Spinal cord (tissue), 10 donors: ENCODE data around the gene SLC6A13. TPM values are rescaled to one million over a fixed set of nuclear protein-coding genes. Genes with fewer than 3 reads are reported as not detected.
A peak's percentile ranks its signal among the peaks of the same experiment; 100 is the strongest.

Experiments used
- DNase-seq, 6 donors: peaks; one replicate each; pipeline versions ENCODE4 v3.0.0 to v3.0.0-alpha.2; 2013 to 2015; ENCODE audit warnings: low spot score in 6 of 6, low read depth in 4 of 6
- H3K27ac ChIP-seq: one replicate; pipeline ENCODE4 v1.5.1; 2013; ENCODE audit warnings: low read depth, low read length, control low read depth
- H3K27me3 ChIP-seq: one replicate; pipeline ENCODE4 v1.6.1; 2013; ENCODE audit warnings: low read length; ENCODE audit not compliant: control insufficient read depth, insufficient read depth
- H3K36me3 ChIP-seq: one replicate; pipeline ENCODE4 v1.6.1; 2013; ENCODE audit warnings: low read length; ENCODE audit not compliant: control insufficient read depth, insufficient read depth
- H3K4me1 ChIP-seq: one replicate; pipeline ENCODE4 v1.6.1; 2013; ENCODE audit warnings: low read length; ENCODE audit not compliant: control insufficient read depth, insufficient read depth
- H3K4me3 ChIP-seq: one replicate; pipeline ENCODE4 v1.5.1; 2013; ENCODE audit warnings: low read depth, low read length, control low read depth
- H3K9me3 ChIP-seq: one replicate; pipeline ENCODE4 v1.6.1; 2013; ENCODE audit warnings: low read length; ENCODE audit not compliant: control insufficient read depth, insufficient read depth
- WGBS: methylation state at CpG from one replicate; pipeline ENCODE4 v1.1.5; 2013; ENCODE audit warnings: missing lambda C conversion rate; ENCODE audit not compliant: insufficient coverage; 5-methylcytosine and 5-hydroxymethylcytosine counted together
- polyA plus RNA-seq, 2 donors: library from polyadenylated mRNA; unstranded; fragments of 120-200 nt; gene quantifications; one replicate each; pipeline ENCODE4 v1.2.1, GENCODE V29; 2013; ENCODE audit not compliant: insufficient read length in 2 of 2
- total RNA-seq, 2 donors: library from RNA; depleted of rRNA in 1 of 2; stranded (reverse); fragments of 120-200 nt in 1 of 2; fragments of >200 nt in 1 of 2; gene quantifications; one replicate each; pipeline versions ENCODE4 v1.2.3 to v1.2.4, GENCODE V29; 2013 to 2014
- donor health status: healthy.

SLC6A13 gene
- total and polyA plus RNA-seq, 4 donors: 33.6 to 711 (median 153) TPM

DNA sequence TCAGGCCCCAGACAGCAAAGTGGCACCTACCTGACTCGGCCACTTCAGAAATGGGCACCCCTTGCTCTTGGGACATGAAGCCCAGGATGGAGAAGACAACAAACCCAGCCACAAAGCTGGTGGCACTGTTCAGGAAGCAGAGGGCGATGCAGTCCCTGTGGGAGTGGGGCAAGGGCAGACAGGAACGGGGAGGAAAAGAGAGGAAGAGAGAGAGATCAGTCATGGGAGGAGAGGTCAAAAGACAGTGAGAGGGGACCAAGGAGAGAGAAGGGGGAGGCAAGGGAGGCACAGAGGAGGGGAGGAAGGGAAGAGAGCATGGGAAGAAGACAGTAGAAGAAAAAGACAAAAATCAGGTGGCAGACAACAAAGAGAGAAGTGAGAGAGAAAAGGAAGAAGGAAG, 65.3 kb downstream of the SLC6A13 start:
- H3K36me3 ChIP-seq: no peaks in the 10 kb centered on the region
- no peaks in the 10 kb centered on the region for H3K27me3 ChIP-seq
- no peak overlapping the region for H3K4me3 ChIP-seq
- no peak overlapping the region for H3K27ac ChIP-seq
- no peak for DNase-seq
- H3K4me1 ChIP-seq: peaks cover 21% of the 10 kb centered on the region
- no peaks in the 10 kb centered on the region for H3K9me3 ChIP-seq
- WGBS: 84% methylated on average over 3 of the region's 3 CpGs

DNA sequence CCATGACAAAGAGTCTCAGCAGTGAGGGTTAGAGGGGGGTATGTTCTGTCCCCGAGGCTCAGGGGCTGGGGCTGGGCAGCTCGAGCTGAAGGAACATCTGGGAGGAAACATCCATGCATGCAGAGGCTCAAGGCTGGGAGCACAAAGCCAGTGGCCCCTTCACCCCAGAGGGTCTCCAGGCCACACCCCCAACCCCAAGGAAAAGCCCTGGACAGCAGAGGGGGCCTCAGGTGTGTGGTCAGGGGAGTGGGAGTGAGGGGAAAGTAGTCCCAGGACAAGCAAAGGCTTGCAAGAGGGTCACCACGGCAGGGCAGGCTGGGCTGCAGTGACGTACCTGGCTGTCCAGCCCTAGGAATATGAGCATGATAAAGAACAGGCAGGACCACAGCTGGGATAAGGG, 66.2 kb downstream of the SLC6A13 start:
- Histone ChIP-seq H3K27me3 (no peaks in the 10 kb centered on the region), H3K9me3 (no peaks in the 10 kb centered on the region), H3K36me3 (no peaks in the 10 kb centered on the region), H3K4me1 (peaks cover 15% of the 10 kb centered on the region), H3K27ac (no peak overlapping the region), H3K4me3 (no peak overlapping the region)
- 79% methylated on average over 3 of the region's 4 CpGs for WGBS
- no peak for DNase-seq

DNA sequence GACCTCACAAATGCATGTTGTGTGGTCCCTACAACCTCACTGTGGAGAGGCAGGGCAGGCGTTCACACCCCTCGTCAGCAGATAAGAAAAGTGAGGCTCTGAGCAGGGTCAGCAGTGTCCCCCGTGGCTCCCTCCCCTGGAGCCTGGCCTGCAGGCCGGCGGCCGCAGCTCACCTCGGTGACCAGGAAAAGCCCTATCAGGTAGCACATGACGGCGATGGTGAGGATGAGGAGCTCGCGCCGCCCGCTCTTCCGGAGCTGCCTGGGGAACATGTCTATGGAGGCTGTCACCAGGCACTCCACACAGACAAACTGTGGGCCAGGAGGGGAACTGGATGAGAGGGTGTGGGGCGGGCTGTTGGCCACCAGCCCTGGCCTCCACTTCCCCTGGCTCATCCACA, 66.7 kb downstream of the SLC6A13 start:
- 95% methylated on average over 13 of the region's 15 CpGs for WGBS
- Histone ChIP-seq H3K27ac (no peak overlapping the region), H3K4me1 (peaks cover 15% of the 10 kb centered on the region)

DNA sequence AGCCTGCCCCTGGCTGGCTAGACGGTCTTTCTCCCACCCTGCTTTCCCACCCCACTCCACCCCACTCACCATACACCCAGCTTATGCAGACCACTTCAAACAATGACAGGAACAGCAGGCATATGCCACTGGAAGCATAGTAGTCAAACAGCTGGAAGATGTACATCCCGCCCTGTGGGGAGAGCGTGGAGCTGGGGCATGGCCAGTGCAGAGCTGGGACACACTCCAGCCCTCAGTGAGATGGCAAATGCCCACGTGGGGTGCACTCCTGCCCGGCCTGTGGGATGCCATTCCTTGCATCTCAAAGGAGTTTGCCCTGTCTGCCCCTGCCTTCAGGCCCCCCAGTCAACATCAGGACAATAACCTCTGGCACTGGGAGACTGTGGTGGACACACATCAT, 67.5 kb downstream of the SLC6A13 start:
- DNase-seq: no peak
- 68% methylated on average over 5 of the region's 5 CpGs for WGBS
- Histone ChIP-seq H3K4me3 (no peak overlapping the region), H3K4me1 (peaks cover 15% of the 10 kb centered on the region), H3K27me3 (no peaks in the 10 kb centered on the region), H3K27ac (no peak overlapping the region), H3K36me3 (no peaks in the 10 kb centered on the region), H3K9me3 (no peaks in the 10 kb centered on the region)

More for the DNA sequence above, 66.7 kb downstream of the SLC6A13 start:
- H3K9me3 ChIP-seq: no peaks in the 10 kb centered on the region
- H3K4me3 ChIP-seq: no peak overlapping the region
- H3K27me3 ChIP-seq: no peaks in the 10 kb centered on the region
- DNase-seq: no peak
- H3K36me3 ChIP-seq: no peaks in the 10 kb centered on the region

DNA sequence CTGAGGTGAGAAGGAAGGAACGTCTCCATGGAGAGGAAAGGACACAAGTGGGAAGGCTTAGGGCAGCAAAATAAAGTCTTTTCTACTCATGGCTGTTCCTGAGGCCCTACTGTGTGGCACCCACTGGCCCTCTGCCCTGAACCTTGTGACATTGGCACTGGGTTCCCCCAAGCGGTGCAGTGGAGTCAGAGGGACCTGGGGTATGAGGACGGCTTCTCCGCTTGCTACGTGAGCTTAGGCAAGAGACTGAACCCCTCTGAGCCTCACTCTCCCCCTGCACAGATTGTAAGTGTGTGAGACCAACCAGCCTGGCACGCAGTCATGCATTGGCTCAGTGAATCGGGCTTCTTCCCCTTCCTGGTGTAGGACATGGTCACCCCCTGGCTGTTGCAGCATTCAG, 68.4 kb downstream of the SLC6A13 start:
- DNase-seq: no peak
- H3K9me3 ChIP-seq: no peaks in the 10 kb centered on the region
- no peak overlapping the region for H3K27ac ChIP-seq
- H3K4me3 ChIP-seq: no peak overlapping the region
- no peaks in the 10 kb centered on the region for H3K27me3 ChIP-seq
- WGBS: 93% methylated on average over 7 of the region's 7 CpGs
- H3K4me1 ChIP-seq: peaks cover 19% of the 10 kb centered on the region
- no peaks in the 10 kb centered on the region for H3K36me3 ChIP-seq

DNA sequence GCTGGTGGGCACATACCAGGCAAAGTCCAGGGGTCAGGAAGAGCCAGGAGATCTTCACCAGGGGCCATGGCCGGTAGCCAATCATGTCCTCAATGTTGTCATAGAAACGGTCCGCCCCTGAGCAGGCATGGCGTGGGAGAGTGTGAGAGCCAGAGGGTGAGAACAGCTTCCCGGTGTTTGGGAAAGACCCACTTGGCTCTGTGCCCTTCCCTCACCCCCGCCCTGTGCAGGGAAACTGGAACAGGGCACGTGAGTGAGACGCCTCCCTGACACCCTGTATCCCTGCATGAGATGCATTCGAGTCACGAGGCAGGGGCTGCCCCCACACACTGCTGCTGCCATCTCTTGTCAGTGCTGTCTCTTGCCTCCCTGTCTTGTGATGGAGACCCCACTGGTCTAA, 69.4 kb downstream of the SLC6A13 start:
- Histone ChIP-seq H3K27me3 (no peaks in the 10 kb centered on the region), H3K4me1 (peaks cover 22% of the 10 kb centered on the region), H3K36me3 (no peaks in the 10 kb centered on the region), H3K9me3 (no peaks in the 10 kb centered on the region), H3K4me3 (no peak overlapping the region), H3K27ac (no peak overlapping the region)
- peak in 2 of 6 donors; percentile 44 to 50 for DNase-seq
- 45% methylated on average over 5 of the region's 10 CpGs for WGBS

DNA sequence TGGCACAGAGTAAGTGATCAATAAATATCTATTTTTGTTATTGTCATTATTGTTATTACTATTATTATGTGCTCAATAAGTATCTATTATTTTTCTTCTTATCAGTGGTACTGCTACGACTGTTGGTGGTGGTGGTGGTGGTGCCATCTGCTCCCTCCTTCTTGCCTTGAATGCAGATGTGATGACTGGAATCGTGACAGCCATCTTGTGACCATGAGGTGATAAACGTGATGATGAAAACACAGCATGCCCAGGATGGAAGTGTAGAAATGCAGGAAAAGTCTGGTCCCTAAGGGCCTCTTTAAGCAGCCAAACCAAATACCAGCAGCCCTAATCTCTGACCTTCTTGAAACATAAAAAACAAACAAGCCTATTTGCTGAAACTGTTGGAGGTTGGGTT, 71.1 kb downstream of the SLC6A13 start:
- H3K4me3 ChIP-seq: no peak overlapping the region
- no CpG with 5 or more reads among the region's 3 CpGs for WGBS
- no peak overlapping the region for H3K27ac ChIP-seq
- H3K4me1 ChIP-seq: peaks cover 22% of the 10 kb centered on the region
- H3K9me3 ChIP-seq: no peaks in the 10 kb centered on the region
- no peaks in the 10 kb centered on the region for H3K36me3 ChIP-seq
- H3K27me3 ChIP-seq: no peaks in the 10 kb centered on the region
- DNase-seq: no peak

DNA sequence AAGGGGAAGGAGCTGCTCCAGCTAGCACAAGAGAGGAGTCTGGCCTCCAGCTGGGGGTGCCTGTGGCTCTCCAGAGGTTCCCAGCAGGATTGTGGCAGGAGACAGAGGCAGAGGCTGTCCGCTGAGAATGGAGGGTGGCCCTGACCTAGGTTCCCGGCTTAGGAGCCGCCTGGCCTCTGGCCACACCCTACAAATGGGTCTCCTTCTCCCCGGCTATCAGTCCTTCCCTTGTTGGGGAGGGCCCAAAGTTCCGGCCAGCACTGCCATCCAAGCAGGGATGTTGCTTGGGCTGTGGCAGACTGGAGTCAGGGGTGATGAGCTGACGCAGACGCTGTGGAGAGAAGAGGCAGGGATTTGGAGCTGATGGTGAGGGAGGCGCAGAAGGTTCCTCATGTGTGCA, 71.8 kb downstream of the SLC6A13 start:
- no peak overlapping the region for H3K27ac ChIP-seq
- no peak for DNase-seq
- no peaks in the 10 kb centered on the region for H3K27me3 ChIP-seq
- peaks cover 22% of the 10 kb centered on the region for H3K4me1 ChIP-seq
- no peaks in the 10 kb centered on the region for H3K36me3 ChIP-seq
- WGBS: 94% methylated on average over 8 of the region's 8 CpGs
- no peaks in the 10 kb centered on the region for H3K9me3 ChIP-seq
- no peak overlapping the region for H3K4me3 ChIP-seq

DNA sequence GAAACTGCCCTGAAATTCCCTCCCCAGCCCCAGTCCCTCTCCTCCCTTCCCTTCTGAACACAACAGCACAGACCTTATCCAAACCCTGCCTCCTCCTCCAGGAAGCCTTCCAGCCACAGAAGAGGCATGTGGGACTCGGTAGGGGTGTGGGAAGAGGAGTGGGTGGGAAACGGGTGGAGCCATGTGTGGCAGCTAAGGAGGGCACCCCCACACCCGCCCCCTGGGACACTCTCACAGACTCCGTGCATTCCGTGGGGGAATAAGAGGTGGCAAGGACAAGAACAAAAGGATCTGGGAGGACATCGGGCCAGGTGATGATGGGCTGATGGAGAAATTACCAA, 73.0 kb downstream of the SLC6A13 start:
- Histone ChIP-seq H3K4me1 (peaks cover 22% of the 10 kb centered on the region), H3K27me3 (no peaks in the 10 kb centered on the region), H3K4me3 (no peak overlapping the region), H3K9me3 (no peaks in the 10 kb centered on the region), H3K27ac (no peak overlapping the region), H3K36me3 (no peaks in the 10 kb centered on the region)
- no peak for DNase-seq
- 83% methylated on average over 2 of the region's 6 CpGs for WGBS

DNA sequence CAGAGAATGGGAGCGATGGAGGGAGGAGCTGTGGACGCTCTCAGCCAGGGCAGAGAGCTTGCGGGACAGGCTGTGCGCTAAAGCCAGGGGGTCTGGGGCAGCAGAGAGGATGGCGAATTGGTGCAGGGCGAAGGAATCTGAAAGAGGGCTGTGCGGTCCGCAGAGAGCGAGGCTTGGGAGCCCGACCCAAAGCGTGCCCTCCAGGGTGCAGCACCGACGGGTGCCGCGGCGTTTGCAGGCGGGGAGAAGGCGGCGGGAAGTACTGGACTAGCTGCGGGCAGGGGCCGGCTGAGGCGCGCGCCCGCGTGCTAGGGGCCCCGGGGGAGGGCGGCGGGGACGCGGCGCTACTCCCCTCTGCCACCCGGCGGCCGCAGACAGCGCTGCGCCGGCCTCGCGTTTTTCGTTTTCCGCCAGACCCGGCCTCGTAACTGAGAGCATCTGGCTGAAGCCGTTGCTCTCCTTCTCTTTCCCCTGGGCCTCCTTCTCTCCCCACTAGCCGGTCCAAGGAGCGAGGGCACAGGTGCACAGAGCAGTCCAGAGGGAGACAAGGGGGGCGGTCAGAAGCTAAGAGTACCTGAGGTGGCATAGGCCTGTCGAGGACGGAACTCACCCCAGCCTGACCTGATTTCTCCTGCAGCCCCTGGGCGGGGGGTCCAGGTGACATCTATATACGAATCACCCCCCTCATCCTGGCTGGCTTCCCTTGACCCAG, 73.6 kb downstream of the SLC6A13 start:
- 5% methylated on average over 47 of the region's 52 CpGs for WGBS
- H3K27ac ChIP-seq: no peak overlapping the region

More for the DNA sequence above, 73.6 kb downstream of the SLC6A13 start:
- H3K4me1 ChIP-seq: peaks cover 22% of the 10 kb centered on the region
- DNase-seq: peak in 3 of 6 donors; percentile 52 to 89 (median 87)
- no peaks in the 10 kb centered on the region for H3K9me3 ChIP-seq
- H3K36me3 ChIP-seq: no peaks in the 10 kb centered on the region
- H3K27me3 ChIP-seq: no peaks in the 10 kb centered on the region
- H3K4me3 ChIP-seq: peak overlapping the region; percentile 44
